GM19463 (cell line): ENCODE measurements around the gene TNFRSF4.
"Not testable (repeated sequence)": the region's sequence is repeated elsewhere in the genome, so short reads cannot be mapped to it uniquely, and the experiment has no call there.

Source experiments
- ATAC-seq: cut with Tn5 transposase; IDR thresholded peaks from one replicate; pipeline ENCODE4 v1.9.1; 2021; ENCODE audit warnings: mild to moderate bottlenecking, moderate library complexity; ENCODE audit not compliant: unreplicated experiment

The TNFRSF4 gene

GRCh38 chr1:1213345-1214265, at the start of gene TNFRSF4:
Gene TNFRSF4, minus strand, starts transcription at chr1:1214153. Its CDS starts 26 bp downstream, at chr1:1214127.
- ATAC-seq = no peak

- ATAC-seq = no peak
Observed at GRCh38 chr1:1262758-1263157, 48.8 kb upstream of the TNFRSF4 start.

GRCh38 chr1:1262071-1262470, 48.1 kb upstream of the TNFRSF4 start:
- no peak for ATAC-seq

GRCh38 chr1:1260843-1261560, 47.0 kb upstream of the TNFRSF4 start:
- no peak for ATAC-seq

- no peak for ATAC-seq
Observed at GRCh38 chr1:1259951-1260600, 46.1 kb upstream of the TNFRSF4 start.

- no peak for ATAC-seq
Observed at GRCh38 chr1:1259540-1259939, 45.6 kb upstream of the TNFRSF4 start.

GRCh38 chr1:1259119-1259488, 45.2 kb upstream of the TNFRSF4 start:
- ATAC-seq = no peak

- ATAC-seq = no peak
Observed at GRCh38 chr1:1256956-1257871, 43.3 kb upstream of the TNFRSF4 start.

GRCh38 chr1:1255611-1256010, 41.7 kb upstream of the TNFRSF4 start:
- no peak for ATAC-seq

- no peak for ATAC-seq
Observed at GRCh38 chr1:1255078-1255477, 41.1 kb upstream of the TNFRSF4 start.

GRCh38 chr1:1254667-1254998, 40.7 kb upstream of the TNFRSF4 start:
- ATAC-seq = no peak

GRCh38 chr1:1253972-1254666, 40.2 kb upstream of the TNFRSF4 start:
- ATAC-seq = no peak

GRCh38 chr1:1253314-1253713, 39.4 kb upstream of the TNFRSF4 start:
- ATAC-seq = no peak

- no peak for ATAC-seq
Observed at GRCh38 chr1:1250786-1251284, 36.9 kb upstream of the TNFRSF4 start.

GRCh38 chr1:1248009-1248913, 34.3 kb upstream of the TNFRSF4 start:
- ATAC-seq = not testable (repeated sequence)

GRCh38 chr1:1247341-1247913, 33.5 kb upstream of the TNFRSF4 start:
- ATAC-seq = no peak

- no peak for ATAC-seq
Observed at GRCh38 chr1:1246577-1247340, 32.8 kb upstream of the TNFRSF4 start, which contains the start of gene C1QTNF12. Gene C1QTNF12, minus strand, starts transcription at chr1:1246722. Its CDS starts 32 bp downstream, at chr1:1246690.
